Spleen (tissue), 11 donors: ENCODE measurements around the gene NLGN3. TPM values are rescaled to one million over a fixed set of nuclear protein-coding genes. Genes with fewer than 3 reads are reported as not detected.

ENCODE experiments used
- DNase-seq: peaks from one replicate; pipeline ENCODE4 v3.0.0-alpha.2; 2020
- H3K27ac ChIP-seq, 8 donors: fragments of 200-600 bp; sonication (generic) in 7 of 8; 1 replicate in 4 of 8; 2 replicates in 4 of 8; pipeline versions ENCODE4 v1.5.0 to v1.8.0; 2016 to 2021; ENCODE audit warnings: inconsistent platforms in 4 of 8, mild to moderate bottlenecking in 4 of 8, moderate library complexity in 1 of 8
- H3K27me3 ChIP-seq, 7 donors: fragments of 200-600 bp; sonication (generic) in 6 of 7; replicated peaks in 1 of 7; 1 replicate in 4 of 7; 2 replicates in 3 of 7; pipeline versions ENCODE4 v1.5.0 to v1.8.0; 2016 to 2021; ENCODE audit warnings: inconsistent platforms in 3 of 7, mild to moderate bottlenecking in 1 of 7
- H3K36me3 ChIP-seq, 6 donors: fragments of 200-600 bp; sonication (generic) in 5 of 6; 1 replicate in 4 of 6; 2 replicates in 2 of 6; pipeline versions ENCODE4 v1.5.0 to v1.8.0; 2016 to 2021; ENCODE audit warnings: inconsistent platforms in 2 of 6
- H3K4me1 ChIP-seq, 6 donors: fragments of 200-600 bp; sonication (generic) in 5 of 6; 1 replicate in 3 of 6; 2 replicates in 3 of 6; pipeline versions ENCODE4 v1.5.0 to v1.8.0; 2016 to 2021; ENCODE audit warnings: inconsistent platforms in 3 of 6
- H3K4me3 ChIP-seq, 8 donors: fragments of 200-600 bp; sonication (generic) in 7 of 8; 1 replicate in 4 of 8; 2 replicates in 4 of 8; pipeline versions ENCODE4 v1.5.0 to v1.8.0; 2016 to 2021; ENCODE audit warnings: inconsistent platforms in 4 of 8, mild to moderate bottlenecking in 4 of 8, moderate library complexity in 2 of 8
- H3K9me3 ChIP-seq, 8 donors: fragments of 200-600 bp; sonication (generic) in 7 of 8; 1 replicate in 4 of 8; 2 replicates in 4 of 8; pipeline versions ENCODE4 v1.5.0 to v1.8.0; 2016 to 2021; ENCODE audit warnings: inconsistent platforms in 4 of 8
- CTCF ChIP-seq, 11 experiments: fragments of 200-600 bp in 7 of 11; fragments of 450-650 bp in 4 of 11; sonication (generic) in 4 of 11; IDR thresholded peaks in 8 of 11; conservative IDR thresholded peaks in 3 of 11; 1 replicate in 7 of 11; 2 replicates in 4 of 11; pipeline versions ENCODE4 v1.4.0 to v1.8.0; 2016 to 2021; ENCODE audit warnings: antibody characterized with exemption in 11 of 11, inconsistent platforms in 4 of 11, mild to moderate bottlenecking in 1 of 11
- POLR2A ChIP-seq, 3 donors: fragments of 450-650 bp; IDR thresholded peaks; one replicate each; pipeline ENCODE4 v1.5.1; 2017; ENCODE audit warnings: antibody characterized with exemption in 3 of 3, mild to moderate bottlenecking in 1 of 3
- POLR2AphosphoS5 ChIP-seq, 3 donors: sonication (generic); formaldehyde crosslinking; IDR thresholded peaks; one replicate each; pipeline ENCODE4 v1.5.1; 2017; ENCODE audit warnings: antibody characterized with exemption in 3 of 3
- WGBS, 5 donors: extraction: QIAGEN DNeasy Blood & Tissue Kit in 3 of 5; methylation state at CpG; one replicate each; pipeline versions ENCODE4 v1.1.5 to v1.1.7; 2013 to 2018; 5-methylcytosine and 5-hydroxymethylcytosine counted together
- intact Hi-C: fragments of 100-400 bp; cut with DNase I; formaldehyde crosslinking; loops from one replicate; pipeline ENCODE4 v1.15.0; 2023; ENCODE audit warnings: low total_unique reads
- polyA plus RNA-seq, 3 donors: library from polyadenylated mRNA; stranded (reverse); fragments of 200-250 nt; gene quantifications; one replicate each; pipeline ENCODE4 v1.2.1, GENCODE V29; 2013
- total RNA-seq, 7 donors: library from RNA; depleted of rRNA in 3 of 7; stranded (reverse); fragments of >200 nt in 3 of 7; fragmentation: NEBNext Ultra II Directional in 4 of 7; extraction: Animal tissue kit (Norgen Biotek cat#: 25700) in 4 of 7; gene quantifications; one replicate each; pipeline versions ENCODE4 v1.1.0 to v1.2.1, GENCODE V29; 2016 to 2021
- donor health status: healthy with polysubstance abuse.
- donor health status: DM: no; HTN: no; CAD: no; lungs with moderate emphysema.
- donor health status: DM: no; HTN: no; CAD: no.
- donor health status: Bipolar disorder and iron deficiency.
- donor health status: healthy.
- donor health status: DM: no; HTN: no; CAD: no.
- donor health status: DM: yes; HTN: yes; CAD: no.

Gene NLGN3
- total and polyA plus RNA-seq, 10 donors = 0.14 to 2.5 (median 0.85) TPM

- Histone ChIP-seq H3K4me3 (no peak overlapping the region), H3K27ac (no peak overlapping the region), H3K27me3 (peaks cover 0 to 5% (median 0%) of the 10 kb centered on the region in 7 donors), H3K4me1 (no peaks in the 10 kb centered on the region), H3K9me3 (no peaks in the 10 kb centered on the region), H3K36me3 (no peaks in the 10 kb centered on the region)
- no peak for DNase-seq
- intact Hi-C loops = no loop called here
- TF ChIP-seq CTCF (IDR thresholded peaks at IDR 0.05 in 8 of 11, conservative IDR thresholded peaks at IDR 0.05 in 3 of 11) (no peak), POLR2AphosphoS5 (IDR thresholded peaks at IDR 0.05) (no peak), POLR2A (IDR thresholded peaks at IDR 0.05) (no peak)
- WGBS, 5 donors = 76 to 92% (median 91%) methylated on average over 3 of the region's 3 CpGs
These were observed 66.2 kb downstream of the NLGN3 start for GRCh38 chrX:71210816-71211215.

DNA sequence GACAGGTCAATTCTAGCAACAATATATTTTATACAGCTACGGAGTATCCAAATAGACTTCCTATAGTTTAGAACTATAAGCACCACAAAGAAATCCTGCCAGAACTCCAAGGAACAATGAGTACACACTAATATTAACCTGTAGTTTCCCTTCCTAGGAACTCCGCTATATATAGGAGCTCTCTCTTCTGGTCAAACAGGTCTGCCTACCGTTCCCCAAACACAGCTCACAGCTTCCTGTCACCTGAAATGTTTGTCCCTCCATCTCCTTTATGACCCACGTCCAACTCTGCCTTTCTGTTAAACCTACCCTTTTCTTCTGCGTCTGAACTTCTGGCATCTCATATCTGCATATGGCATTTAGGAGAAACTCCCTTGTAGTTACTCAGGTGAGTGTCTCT lies 67.9 kb downstream of the NLGN3 start:
- no peak for DNase-seq
- no peaks in the 10 kb centered on the region for H3K36me3 ChIP-seq
- TF ChIP-seq POLR2AphosphoS5 (IDR thresholded peaks at IDR 0.05) (no peak), CTCF (IDR thresholded peaks at IDR 0.05 in 8 of 11, conservative IDR thresholded peaks at IDR 0.05 in 3 of 11) (no peak), POLR2A (IDR thresholded peaks at IDR 0.05) (no peak)
- H3K27me3 ChIP-seq = peaks cover 0 to 5% (median 0%) of the 10 kb centered on the region in 7 donors
- H3K4me3 ChIP-seq = no peak overlapping the region
- no peaks in the 10 kb centered on the region for H3K4me1 ChIP-seq
- 61 to 71% (median 65%) methylated on average over 5 of the region's 5 CpGs for WGBS, 5 donors
- no peak overlapping the region for H3K27ac ChIP-seq
- H3K9me3 ChIP-seq = no peaks in the 10 kb centered on the region
- intact Hi-C loops = no loop called here

DNA sequence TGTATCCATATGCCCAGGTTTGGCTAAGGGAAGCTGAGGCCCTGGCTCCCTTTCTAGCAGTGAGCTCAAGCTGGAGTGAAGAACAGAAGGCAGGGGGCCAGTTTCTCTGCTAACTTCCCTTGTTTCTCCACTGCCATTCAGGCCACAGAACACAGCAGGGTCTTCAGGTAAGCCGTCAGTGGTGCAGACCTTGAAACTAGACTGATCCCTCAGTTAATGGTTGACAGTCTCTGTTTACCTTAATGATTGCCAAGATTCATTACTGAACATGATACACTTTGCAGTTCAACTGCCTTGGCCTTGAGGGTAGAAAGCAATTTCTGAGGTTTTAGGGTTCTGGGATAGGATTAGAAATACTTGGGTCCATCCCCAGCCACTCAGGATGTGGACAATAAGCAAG lies 69.5 kb downstream of the NLGN3 start:
- 85 to 100% (median 90%) methylated on average over 1 of the region's 1 CpG for WGBS, 5 donors
- Histone ChIP-seq H3K27ac (no peak overlapping the region), H3K36me3 (no peaks in the 10 kb centered on the region), H3K4me1 (no peaks in the 10 kb centered on the region), H3K27me3 (peaks cover 0 to 5% (median 0%) of the 10 kb centered on the region in 7 donors), H3K4me3 (no peak overlapping the region), H3K9me3 (no peaks in the 10 kb centered on the region)
- intact Hi-C loops = no loop called here
- TF ChIP-seq POLR2A (IDR thresholded peaks at IDR 0.05) = no peak
- no peak for TF ChIP-seq CTCF (IDR thresholded peaks at IDR 0.05 in 8 of 11, conservative IDR thresholded peaks at IDR 0.05 in 3 of 11)
- no peak for TF ChIP-seq POLR2AphosphoS5 (IDR thresholded peaks at IDR 0.05)
- DNase-seq = no peak

DNA sequence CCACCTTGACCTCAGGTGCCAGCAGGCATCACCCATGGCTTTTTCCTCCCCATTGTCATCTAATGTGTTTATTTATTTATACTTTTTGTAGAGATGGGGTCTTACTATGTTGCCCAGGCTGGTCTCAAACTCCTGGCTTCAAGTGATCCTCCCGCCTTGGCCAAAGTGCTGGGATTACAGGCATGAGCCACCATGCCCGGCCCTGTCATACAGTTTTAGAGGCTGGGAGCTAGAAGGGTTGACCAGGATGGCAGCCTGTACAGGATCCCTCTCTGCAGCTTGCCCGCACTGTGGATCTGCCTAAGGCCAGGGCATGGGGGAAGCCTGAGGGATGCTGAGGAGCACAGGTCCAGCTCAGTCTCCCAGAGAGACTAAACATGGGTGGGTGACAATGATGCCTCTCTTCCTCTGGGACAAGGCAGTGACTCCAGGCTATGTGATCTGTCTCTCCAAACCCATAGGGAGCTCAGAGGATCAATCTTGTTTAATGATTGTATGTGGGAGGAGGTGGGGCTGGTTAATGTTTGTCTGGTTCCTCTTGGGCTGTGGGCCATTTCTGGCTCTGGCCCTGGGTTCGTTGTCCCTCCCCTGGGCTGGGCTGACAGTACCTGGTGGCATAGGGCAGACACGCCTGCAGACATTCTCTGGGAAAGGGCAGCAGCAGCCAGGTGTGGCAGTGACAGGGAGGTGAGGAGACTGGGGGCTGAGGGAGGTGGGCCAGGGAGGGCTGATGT lies 70.1 kb downstream of the NLGN3 start:
- WGBS, 5 donors = 77 to 100% (median 83%) methylated on average over 2 to 5 of the region's 5 CpGs
- no peak overlapping the region for H3K27ac ChIP-seq
- H3K9me3 ChIP-seq = no peaks in the 10 kb centered on the region
- no peak for DNase-seq
- intact Hi-C loops = no loop called here
- no peak overlapping the region for H3K4me3 ChIP-seq
- no peaks in the 10 kb centered on the region for H3K36me3 ChIP-seq
- H3K4me1 ChIP-seq = no peaks in the 10 kb centered on the region
- peaks cover 0 to 5% (median 0%) of the 10 kb centered on the region in 7 donors for H3K27me3 ChIP-seq
- no peak for TF ChIP-seq POLR2AphosphoS5 (IDR thresholded peaks at IDR 0.05)
- TF ChIP-seq CTCF (IDR thresholded peaks at IDR 0.05 in 8 of 11, conservative IDR thresholded peaks at IDR 0.05 in 3 of 11) = no peak
- no peak for TF ChIP-seq POLR2A (IDR thresholded peaks at IDR 0.05)
